Measurements from ENCODE around the gene EIF4ENIF1. TPM values are rescaled to one million over a fixed set of nuclear protein-coding genes. Genes with fewer than 3 reads are reported as not detected.
"Not testable (repeated sequence)": the region's sequence is repeated elsewhere in the genome, so short reads cannot be mapped to it uniquely, and the experiment has no call there.

EIF4ENIF1 gene
- polyA plus RNA-seq, 1 of the 3 experiments (the other 2 are of a cell fraction): 18.4 TPM

GRCh38 chr22:31482470-31482869 lies 7.2 kb downstream of the EIF4ENIF1 start:
- H4K20me1 ChIP-seq (ENCODE audit: insufficient read depth); H3K9me3 ChIP-seq; POLR2A ChIA-PET; H3K4me1 ChIP-seq (ENCODE audit: control insufficient read depth in 1 of 2, insufficient read depth in 2 of 2, low read depth in 1 of 2, low read length in 1 of 2); DNase-seq; H3K9me2 ChIP-seq; H3F3A ChIP-seq (replicated peaks; ENCODE audit: insufficient read depth); H3K27me3 ChIP-seq (ENCODE audit: insufficient read depth); H3K4me2 ChIP-seq; H3K9ac ChIP-seq; H3K4me3 ChIP-seq (ENCODE audit: low read depth in 2 of 2, low read length in 1 of 2); H2AFZ ChIP-seq (ENCODE audit: low read depth); H3K27ac ChIP-seq (ENCODE audit: low read depth in 2 of 2, low read length in 1 of 2): not testable (repeated sequence)
- CTCF ChIA-PET: interaction anchor here (1.2 to 1.5 kb wide), 2 partner anchors 10 to 40 kb away, joined by 3 read pairs; no protein-coding TSS in a partner anchor
- Histone ChIP-seq H3K36me3 (replicated peaks in 1 of 2; ENCODE audit: control insufficient read depth in 1 of 2, insufficient read depth in 2 of 2, low read length in 1 of 2) (peaks cover 33 to 68% of the 10 kb centered on the region in 2 experiments), H3K79me2 (ENCODE audit: insufficient read depth) (peaks cover 94% of the 10 kb centered on the region)
- 95% methylated on average over 8 of the region's 8 CpGs for WGBS (ENCODE audit: low lambda C conversion rate)

DNA sequence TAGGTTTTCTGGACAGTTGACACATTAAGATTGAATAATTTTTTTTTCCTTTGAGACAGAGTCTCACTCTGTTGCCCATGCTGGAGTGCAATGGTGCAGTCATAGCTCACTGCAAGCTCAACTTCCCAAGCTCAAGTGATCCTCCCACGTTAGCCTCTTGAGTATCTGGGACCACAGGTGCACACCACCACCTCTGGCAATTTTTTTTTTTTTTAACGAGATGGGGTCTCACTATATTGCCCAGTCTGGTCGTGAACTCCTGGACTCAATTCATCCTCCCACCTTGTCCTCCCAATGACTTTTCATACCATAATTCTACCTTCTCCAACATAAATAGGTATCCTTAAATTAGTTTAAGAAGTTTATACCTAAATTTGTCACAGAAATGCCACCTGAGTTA lies 8.5 kb downstream of the EIF4ENIF1 start:
- Histone ChIP-seq H2AFZ (ENCODE audit: low read depth) (no peak overlapping the region), H3K9me3 (no peaks in the 10 kb centered on the region), H3K27ac (ENCODE audit: low read depth in 2 of 2, low read length in 1 of 2) (no peak overlapping the region), H4K20me1 (ENCODE audit: insufficient read depth) (peaks cover 14% of the 10 kb centered on the region), H3K79me2 (ENCODE audit: insufficient read depth) (peaks cover 92% of the 10 kb centered on the region), H3K4me1 (ENCODE audit: control insufficient read depth in 1 of 2, insufficient read depth in 2 of 2, low read depth in 1 of 2, low read length in 1 of 2) (no peaks in the 10 kb centered on the region), H3K27me3 (ENCODE audit: insufficient read depth) (no peaks in the 10 kb centered on the region), H3K4me3 (ENCODE audit: low read depth in 2 of 2, low read length in 1 of 2) (no peak overlapping the region), H3K4me2 (no peak overlapping the region), H3K36me3 (replicated peaks in 1 of 2; ENCODE audit: control insufficient read depth in 1 of 2, insufficient read depth in 2 of 2, low read length in 1 of 2) (peaks cover 29 to 57% of the 10 kb centered on the region in 2 experiments), H3K9ac (no peak overlapping the region), H3K9me2 (no peaks in the 10 kb centered on the region), H3F3A (replicated peaks; ENCODE audit: insufficient read depth) (no peaks in the 10 kb centered on the region)
- 89% methylated on average over 3 of the region's 3 CpGs for WGBS (ENCODE audit: low lambda C conversion rate)
- TF ChIP-seq EZH2phosphoT487 (IDR thresholded peaks at IDR 0.05; ENCODE audit: borderline replicate concordance, low read depth) (no peak), MEF2A (IDR thresholded peaks at IDR 0.05; ENCODE audit: borderline replicate concordance, low read depth) (no peak)
- POLR2A ChIA-PET: no interaction called here
- CTCF ChIA-PET: no interaction called here
- no peak for DNase-seq

GRCh38 chr22:31477329-31477728 lies 12.3 kb downstream of the EIF4ENIF1 start:
- H3K27ac ChIP-seq (ENCODE audit: low read depth in 2 of 2, low read length in 1 of 2): no peak overlapping the region
- no peak overlapping the region for H2AFZ ChIP-seq (ENCODE audit: low read depth)
- peaks cover 93% of the 10 kb centered on the region for H3K79me2 ChIP-seq (ENCODE audit: insufficient read depth)
- no peak overlapping the region for H3K4me2 ChIP-seq
- POLR2A ChIA-PET: no interaction called here
- no peak overlapping the region for H3K9ac ChIP-seq
- no peak for TF ChIP-seq JUND (IDR thresholded peaks at IDR 0.05)
- TF ChIP-seq ELF1 (IDR thresholded peaks at IDR 0.05): no peak
- TF ChIP-seq, protein P1, sequence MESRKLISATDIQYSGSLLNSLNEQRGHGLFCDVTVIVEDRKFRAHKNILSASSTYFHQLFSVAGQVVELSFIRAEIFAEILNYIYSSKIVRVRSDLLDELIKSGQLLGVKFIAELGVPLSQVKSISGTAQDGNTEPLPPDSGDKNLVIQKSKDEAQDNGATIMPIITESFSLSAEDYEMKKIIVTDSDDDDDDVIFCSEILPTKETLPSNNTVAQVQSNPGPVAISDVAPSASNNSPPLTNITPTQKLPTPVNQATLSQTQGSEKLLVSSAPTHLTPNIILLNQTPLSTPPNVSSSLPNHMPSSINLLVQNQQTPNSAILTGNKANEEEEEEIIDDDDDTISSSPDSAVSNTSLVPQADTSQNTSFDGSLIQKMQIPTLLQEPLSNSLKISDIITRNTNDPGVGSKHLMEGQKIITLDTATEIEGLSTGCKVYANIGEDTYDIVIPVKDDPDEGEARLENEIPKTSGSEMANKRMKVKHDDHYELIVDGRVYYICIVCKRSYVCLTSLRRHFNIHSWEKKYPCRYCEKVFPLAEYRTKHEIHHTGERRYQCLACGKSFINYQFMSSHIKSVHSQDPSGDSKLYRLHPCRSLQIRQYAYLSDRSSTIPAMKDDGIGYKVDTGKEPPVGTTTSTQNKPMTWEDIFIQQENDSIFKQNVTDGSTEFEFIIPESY (IDR thresholded peaks at IDR 0.05; ENCODE audit: borderline replicate concordance, low read depth): no peak
- no peak for TF ChIP-seq YY1 (IDR thresholded peaks at IDR 0.05; ENCODE audit: low read depth)
- TF ChIP-seq CTCF (IDR thresholded peaks at IDR 0.05): no peak
- TF ChIP-seq SIN3A (IDR thresholded peaks at IDR 0.05; ENCODE audit: borderline replicate concordance, low read depth, low read length): no peak
- TF ChIP-seq RXRA (IDR thresholded peaks at IDR 0.05; ENCODE audit: borderline replicate concordance, low read depth): no peak
- TF ChIP-seq FOSL2 (IDR thresholded peaks at IDR 0.05; ENCODE audit: borderline replicate concordance, low read depth): no peak
- no peak for TF ChIP-seq TCF12 (IDR thresholded peaks at IDR 0.05)
- TF ChIP-seq MXI1 (IDR thresholded peaks at IDR 0.05; ENCODE audit: low read depth, low read length): no peak
- TF ChIP-seq RCOR1 (IDR thresholded peaks at IDR 0.05; ENCODE audit: low read length): no peak
- TF ChIP-seq EP300 (IDR thresholded peaks at IDR 0.05; ENCODE audit: borderline replicate concordance in 1 of 2, low read depth in 1 of 2, low read length in 1 of 2): no peak
- TF ChIP-seq FOXM1 (IDR thresholded peaks at IDR 0.05; ENCODE audit: low read depth): no peak
- TF ChIP-seq, protein P2, sequence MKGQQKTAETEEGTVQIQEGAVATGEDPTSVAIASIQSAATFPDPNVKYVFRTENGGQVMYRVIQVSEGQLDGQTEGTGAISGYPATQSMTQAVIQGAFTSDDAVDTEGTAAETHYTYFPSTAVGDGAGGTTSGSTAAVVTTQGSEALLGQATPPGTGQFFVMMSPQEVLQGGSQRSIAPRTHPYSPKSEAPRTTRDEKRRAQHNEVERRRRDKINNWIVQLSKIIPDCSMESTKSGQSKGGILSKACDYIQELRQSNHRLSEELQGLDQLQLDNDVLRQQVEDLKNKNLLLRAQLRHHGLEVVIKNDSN (IDR thresholded peaks at IDR 0.05; ENCODE audit: borderline replicate concordance, low read depth): no peak
- TF ChIP-seq SMC3 (IDR thresholded peaks at IDR 0.05; ENCODE audit: low read depth, low read length): no peak
- no peak for TF ChIP-seq NRF1 (IDR thresholded peaks at IDR 0.05; ENCODE audit: low read depth, low read length)
- TF ChIP-seq POLR2AphosphoS5 (IDR thresholded peaks at IDR 0.05; ENCODE audit: low read depth, low read length): no peak
- H3K4me1 ChIP-seq (ENCODE audit: control insufficient read depth in 1 of 2, insufficient read depth in 2 of 2, low read depth in 1 of 2, low read length in 1 of 2): no peaks in the 10 kb centered on the region
- DNase-seq: no peak
- no peaks in the 10 kb centered on the region for H3F3A ChIP-seq (replicated peaks; ENCODE audit: insufficient read depth)
- CTCF ChIA-PET: interaction anchor here (1.0 to 2.1 kb wide), 3 partner anchors 9 to 79 kb away, joined by 3 to 5 read pairs (median 3); no protein-coding TSS in a partner anchor
- WGBS (ENCODE audit: low lambda C conversion rate): 96% methylated on average over 4 of the region's 4 CpGs
- H3K9me3 ChIP-seq: no peaks in the 10 kb centered on the region
- no peak overlapping the region for H3K4me3 ChIP-seq (ENCODE audit: low read depth in 2 of 2, low read length in 1 of 2)
- peaks cover 17 to 49% of the 10 kb centered on the region in 2 experiments for H3K36me3 ChIP-seq (replicated peaks in 1 of 2; ENCODE audit: control insufficient read depth in 1 of 2, insufficient read depth in 2 of 2, low read length in 1 of 2)
- H4K20me1 ChIP-seq (ENCODE audit: insufficient read depth): peaks cover 33% of the 10 kb centered on the region
- no peaks in the 10 kb centered on the region for H3K9me2 ChIP-seq
- no peaks in the 10 kb centered on the region for H3K27me3 ChIP-seq (ENCODE audit: insufficient read depth)

Measured in SK-N-SH (cell line).